ENCODE measurements around the gene XRRA1.

Gene XRRA1

GRCh38 chr11:74822170-74822569 is 126.7 kb downstream of the XRRA1 start:
- DNase-seq, result no peak

- DNase-seq, result no peak
Measured at GRCh38 chr11:74820763-74821162, 128.1 kb downstream of the XRRA1 start.

GRCh38 chr11:74819400-74819799 is 129.5 kb downstream of the XRRA1 start:
- no peak for DNase-seq

GRCh38 chr11:74818283-74818946 is 130.5 kb downstream of the XRRA1 start:
- DNase-seq, result no peak

GRCh38 chr11:74816664-74817063 is 132.2 kb downstream of the XRRA1 start:
- no peak for DNase-seq

- no peak for DNase-seq
Measured at GRCh38 chr11:74815966-74816365, 132.9 kb downstream of the XRRA1 start.

- DNase-seq, result no peak
Measured at GRCh38 chr11:74809801-74810200, 139.1 kb downstream of the XRRA1 start.

- no peak for DNase-seq
Measured at GRCh38 chr11:74806267-74806666, 142.6 kb downstream of the XRRA1 start.

- DNase-seq, result no peak
Measured at GRCh38 chr11:74791333-74792100, 157.4 kb downstream of the XRRA1 start.

All from stimulated activated CD4-positive, alpha-beta T cell treated with anti-CD3 and anti-CD28 coated beads, Interleukin-4, amount 100 ng/mL, for 4 hours (primary cell).